ENCODE results near the gene EHBP1. TPM values are rescaled to one million over a fixed set of nuclear protein-coding genes. Genes with fewer than 3 reads are reported as not detected.

EHBP1 gene
- polyA plus RNA-seq, 1 of the 3 experiments (the other 2 are of a cell fraction): 62.7 TPM

DNA sequence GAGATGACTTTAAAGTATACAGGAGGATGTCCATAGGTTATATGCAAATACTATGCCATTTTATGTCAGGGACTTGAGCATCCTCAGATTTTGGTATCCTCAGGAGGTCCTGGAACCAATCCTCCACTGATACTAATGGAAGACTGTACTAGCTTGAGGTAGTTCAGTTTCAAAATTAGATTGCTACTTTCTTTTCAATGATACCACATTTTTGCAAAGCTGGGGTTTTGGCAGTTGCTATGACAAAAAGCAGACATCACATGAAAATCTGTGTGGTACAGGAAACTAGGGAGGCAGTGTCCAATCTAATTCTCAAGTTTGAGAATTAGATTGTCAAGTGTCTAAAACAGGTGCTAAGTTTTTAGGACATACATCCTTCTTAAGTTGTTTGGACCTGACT lies 14.2 kb downstream of the EHBP1 start:
- Histone ChIP-seq H3K4me3 (ENCODE audit: low read depth in 2 of 2, low read length in 1 of 2) (no peak overlapping the region), H3F3A (replicated peaks; ENCODE audit: insufficient read depth) (peaks cover 12% of the 10 kb centered on the region), H3K79me2 (ENCODE audit: insufficient read depth) (peaks cover 100% of the 10 kb centered on the region), H3K27ac (ENCODE audit: low read depth in 2 of 2, low read length in 1 of 2) (no peak overlapping the region), H2AFZ (ENCODE audit: low read depth) (no peak overlapping the region), H3K9me3 (no peaks in the 10 kb centered on the region), H3K4me2 (no peak overlapping the region), H3K36me3 (replicated peaks in 1 of 2; ENCODE audit: control insufficient read depth in 1 of 2, insufficient read depth in 2 of 2, low read length in 1 of 2) (peaks cover 29 to 34% of the 10 kb centered on the region in 2 experiments), H3K9me2 (no peaks in the 10 kb centered on the region), H4K20me1 (ENCODE audit: insufficient read depth) (peaks cover 3% of the 10 kb centered on the region; the same call in 1 of the 2 replicates), H3K4me1 (ENCODE audit: control insufficient read depth in 1 of 2, insufficient read depth in 2 of 2, low read depth in 1 of 2, low read length in 1 of 2) (no peaks in the 10 kb centered on the region; a peak in 2 of 4 replicates), H3K27me3 (ENCODE audit: insufficient read depth) (no peaks in the 10 kb centered on the region), H3K9ac (no peak overlapping the region)
- TF ChIP-seq, protein P1, sequence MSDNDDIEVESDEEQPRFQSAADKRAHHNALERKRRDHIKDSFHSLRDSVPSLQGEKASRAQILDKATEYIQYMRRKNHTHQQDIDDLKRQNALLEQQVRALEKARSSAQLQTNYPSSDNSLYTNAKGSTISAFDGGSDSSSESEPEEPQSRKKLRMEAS (IDR thresholded peaks at IDR 0.05; ENCODE audit: low read depth): no peak
- TF ChIP-seq TCF12 (IDR thresholded peaks at IDR 0.05): 0 out of 2 replicates have a peak, but pooled peaks have one; percentile 19
- CTCF ChIA-PET: interaction anchor here (1.4 kb wide), 1 partner anchor 263 kb away, joined by 3 read pairs; no protein-coding TSS in a partner anchor
- POLR2A ChIA-PET: no interaction called here
- DNase-seq: no peak

DNA sequence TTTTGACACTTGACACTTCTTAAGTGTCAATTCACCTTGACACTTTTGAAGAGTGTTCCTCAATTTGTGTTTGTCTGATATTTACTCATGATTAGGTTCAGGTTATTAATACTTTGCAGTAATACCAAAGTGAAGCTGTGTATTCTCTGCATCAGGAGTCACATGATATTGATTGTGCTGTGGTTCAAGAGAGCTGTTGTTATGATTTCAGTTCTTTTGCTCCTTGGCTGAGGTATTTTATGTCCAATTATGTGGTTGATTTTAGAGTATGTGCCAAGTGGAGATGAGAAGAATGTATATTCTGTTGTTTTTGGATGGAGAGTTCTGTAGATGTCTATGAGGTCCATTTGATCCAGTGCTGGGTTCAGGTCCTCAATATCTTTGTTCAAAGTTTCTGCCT lies 17.2 kb downstream of the EHBP1 start:
- Histone ChIP-seq H4K20me1 (ENCODE audit: insufficient read depth) (peaks cover 13% of the 10 kb centered on the region; the same call in 1 of the 2 replicates), H3K79me2 (ENCODE audit: insufficient read depth) (peaks cover 98% of the 10 kb centered on the region), H2AFZ (ENCODE audit: low read depth) (no peak overlapping the region), H3F3A (replicated peaks; ENCODE audit: insufficient read depth) (peaks cover 18% of the 10 kb centered on the region), H3K4me3 (ENCODE audit: low read depth in 2 of 2, low read length in 1 of 2) (no peak overlapping the region), H3K4me2 (no peak overlapping the region), H3K9me2 (no peaks in the 10 kb centered on the region), H3K9ac (no peak overlapping the region), H3K27me3 (ENCODE audit: insufficient read depth) (no peaks in the 10 kb centered on the region), H3K27ac (ENCODE audit: low read depth in 2 of 2, low read length in 1 of 2) (no peak overlapping the region), H3K9me3 (no peaks in the 10 kb centered on the region), H3K36me3 (replicated peaks in 1 of 2; ENCODE audit: control insufficient read depth in 1 of 2, insufficient read depth in 2 of 2, low read length in 1 of 2) (peaks cover 11 to 18% of the 10 kb centered on the region in 2 experiments), H3K4me1 (ENCODE audit: control insufficient read depth in 1 of 2, insufficient read depth in 2 of 2, low read depth in 1 of 2, low read length in 1 of 2) (peaks cover 0 to 5% of the 10 kb centered on the region in 2 experiments; a peak in 2 of 4 replicates)
- TF ChIP-seq YY1 (IDR thresholded peaks at IDR 0.05; ENCODE audit: low read depth) (no peak), RCOR1 (IDR thresholded peaks at IDR 0.05; ENCODE audit: low read length) (no peak), USF1 (IDR thresholded peaks at IDR 0.05; ENCODE audit: borderline replicate concordance, low read depth) (no peak), MXI1 (IDR thresholded peaks at IDR 0.05; ENCODE audit: low read depth, low read length) (no peak), MEF2A (IDR thresholded peaks at IDR 0.05; ENCODE audit: borderline replicate concordance, low read depth) (no peak), SMC3 (IDR thresholded peaks at IDR 0.05; ENCODE audit: low read depth, low read length) (no peak), CTCF (IDR thresholded peaks at IDR 0.05) (no peak), POLR2AphosphoS5 (IDR thresholded peaks at IDR 0.05; ENCODE audit: low read depth, low read length) (no peak), CHD2 (IDR thresholded peaks at IDR 0.05; ENCODE audit: low read length, partially characterized antibody) (no peak), EZH2phosphoT487 (IDR thresholded peaks at IDR 0.05; ENCODE audit: borderline replicate concordance, low read depth) (no peak), RFX5 (IDR thresholded peaks at IDR 0.05; ENCODE audit: low read length) (no peak), GABPA (IDR thresholded peaks at IDR 0.05; ENCODE audit: low read depth) (no peak), TEAD4 (IDR thresholded peaks at IDR 0.05; ENCODE audit: borderline replicate concordance, insufficient read depth) (no peak), FOXJ3 (CRISPR knock-in tag; IDR thresholded peaks at IDR 0.05) (no peak), NFIC (IDR thresholded peaks at IDR 0.05; ENCODE audit: borderline replicate concordance) (no peak), PBX3 (IDR thresholded peaks at IDR 0.05) (no peak)
- TF ChIP-seq, protein P2, sequence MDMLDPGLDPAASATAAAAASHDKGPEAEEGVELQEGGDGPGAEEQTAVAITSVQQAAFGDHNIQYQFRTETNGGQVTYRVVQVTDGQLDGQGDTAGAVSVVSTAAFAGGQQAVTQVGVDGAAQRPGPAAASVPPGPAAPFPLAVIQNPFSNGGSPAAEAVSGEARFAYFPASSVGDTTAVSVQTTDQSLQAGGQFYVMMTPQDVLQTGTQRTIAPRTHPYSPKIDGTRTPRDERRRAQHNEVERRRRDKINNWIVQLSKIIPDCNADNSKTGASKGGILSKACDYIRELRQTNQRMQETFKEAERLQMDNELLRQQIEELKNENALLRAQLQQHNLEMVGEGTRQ (IDR thresholded peaks at IDR 0.05; ENCODE audit: borderline replicate concordance, low read depth, low read length): no peak
- TF ChIP-seq, protein P3, sequence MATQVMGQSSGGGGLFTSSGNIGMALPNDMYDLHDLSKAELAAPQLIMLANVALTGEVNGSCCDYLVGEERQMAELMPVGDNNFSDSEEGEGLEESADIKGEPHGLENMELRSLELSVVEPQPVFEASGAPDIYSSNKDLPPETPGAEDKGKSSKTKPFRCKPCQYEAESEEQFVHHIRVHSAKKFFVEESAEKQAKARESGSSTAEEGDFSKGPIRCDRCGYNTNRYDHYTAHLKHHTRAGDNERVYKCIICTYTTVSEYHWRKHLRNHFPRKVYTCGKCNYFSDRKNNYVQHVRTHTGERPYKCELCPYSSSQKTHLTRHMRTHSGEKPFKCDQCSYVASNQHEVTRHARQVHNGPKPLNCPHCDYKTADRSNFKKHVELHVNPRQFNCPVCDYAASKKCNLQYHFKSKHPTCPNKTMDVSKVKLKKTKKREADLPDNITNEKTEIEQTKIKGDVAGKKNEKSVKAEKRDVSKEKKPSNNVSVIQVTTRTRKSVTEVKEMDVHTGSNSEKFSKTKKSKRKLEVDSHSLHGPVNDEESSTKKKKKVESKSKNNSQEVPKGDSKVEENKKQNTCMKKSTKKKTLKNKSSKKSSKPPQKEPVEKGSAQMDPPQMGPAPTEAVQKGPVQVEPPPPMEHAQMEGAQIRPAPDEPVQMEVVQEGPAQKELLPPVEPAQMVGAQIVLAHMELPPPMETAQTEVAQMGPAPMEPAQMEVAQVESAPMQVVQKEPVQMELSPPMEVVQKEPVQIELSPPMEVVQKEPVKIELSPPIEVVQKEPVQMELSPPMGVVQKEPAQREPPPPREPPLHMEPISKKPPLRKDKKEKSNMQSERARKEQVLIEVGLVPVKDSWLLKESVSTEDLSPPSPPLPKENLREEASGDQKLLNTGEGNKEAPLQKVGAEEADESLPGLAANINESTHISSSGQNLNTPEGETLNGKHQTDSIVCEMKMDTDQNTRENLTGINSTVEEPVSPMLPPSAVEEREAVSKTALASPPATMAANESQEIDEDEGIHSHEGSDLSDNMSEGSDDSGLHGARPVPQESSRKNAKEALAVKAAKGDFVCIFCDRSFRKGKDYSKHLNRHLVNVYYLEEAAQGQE (IDR thresholded peaks at IDR 0.05; ENCODE audit: low read depth, low read length): no peak
- POLR2A ChIA-PET: no interaction called here
- no peak for DNase-seq
- CTCF ChIA-PET: interaction anchor here (1.1 kb wide), 1 partner anchor 266 kb away, joined by 3 read pairs; no protein-coding TSS in a partner anchor
